K562 (cell line): ENCODE results near the gene ZNF862. TPM values are rescaled to one million over a fixed set of nuclear protein-coding genes. Genes with fewer than 3 reads are reported as not detected.

Experiments
- ATAC-seq: fragments of 200-7000 bp; cut with Tn5 transposase; 3 replicates; pipeline ENCODE4 v1.9.1; 2020; ENCODE audit warnings: moderate library complexity
- BruUV-seq: library from RNA; stranded (reverse); fragments of 400-500 nt; replicated peaks from 2 replicates; lab custom pipeline; 2021; lab: Mats Ljungman, UMichigan
- CTCF ChIA-PET: fragments of 300-600 bp; formaldehyde crosslinking; extraction: SDS; loops from one replicate; lab custom pipeline; 2021; ENCODE audit warnings: low intra/inter-chr PET ratio; lab: Yijun Ruan, JAX
- POLR2A ChIA-PET: fragments of 300-600, 350-650 bp; sonication (Branson Sonifier 250); formaldehyde crosslinking; extraction: SDS; loops from one replicate; lab custom pipeline; 2021; ENCODE audit warnings: antibody characterized with exemption, inconsistent platforms; lab: Yijun Ruan, JAX
- DNase-seq, 4 experiments: peaks; one replicate each; pipeline versions ENCODE4 v3.0.0 to v3.0.0-alpha.2; 2011 to 2018; ENCODE audit warnings: low spot score in 3 of 4, mixed read lengths in 3 of 4; ENCODE audit errors: extremely low read depth in 1 of 4
- FAIRE-seq: peaks from 2 replicates; lab custom pipeline; 2011; peaks lifted over from hg19 to GRCh38; lab: Jason Lieb, UNC
- H2AFZ ChIP-seq: 2 replicates; pipeline ENCODE4 v1.6.0; 2011; ENCODE audit warnings: low read depth, low read length, control low read depth, inconsistent platforms
- H3K27ac ChIP-seq: fragments of 200-600 bp; 3 replicates; pipeline ENCODE4 v1.8.0; 2011; ENCODE audit warnings: low read depth, mild to moderate bottlenecking, control low read depth, inconsistent platforms, low read length, moderate library complexity, mixed read lengths; ENCODE audit errors: extremely low read depth
- H3K27me3 ChIP-seq, 2 experiments: fragments of 300-600 bp in 1 of 2; 2 replicates in 1 of 2; 3 replicates in 1 of 2; pipeline versions ENCODE4 v1.6.0 to v1.8.0; 2011; ENCODE audit warnings: inconsistent platforms in 2 of 2, low read length in 2 of 2, mild to moderate bottlenecking in 1 of 2, mixed read lengths in 1 of 2, moderate library complexity in 1 of 2; ENCODE audit not compliant: control insufficient read depth in 2 of 2, insufficient read depth in 2 of 2
- H3K36me3 ChIP-seq: fragments of 300-600 bp; 3 replicates; pipeline ENCODE4 v1.8.0; 2011; ENCODE audit warnings: mild to moderate bottlenecking, low read length, inconsistent platforms; ENCODE audit not compliant: control insufficient read depth, insufficient read depth
- H3K4me1 ChIP-seq, 2 experiments: fragments of 200-600 bp in 1 of 2; replicated peaks in 1 of 2; 2 replicates in 1 of 2; 3 replicates in 1 of 2; pipeline versions ENCODE4 v1.5.1 to v1.8.0; 2011; ENCODE audit warnings: inconsistent platforms in 2 of 2, low read length in 2 of 2, mild to moderate bottlenecking in 1 of 2, mixed read lengths in 1 of 2, moderate library complexity in 1 of 2; ENCODE audit not compliant: control insufficient read depth in 2 of 2, insufficient read depth in 2 of 2
- H3K4me2 ChIP-seq: 2 replicates; pipeline ENCODE4 v1.6.1; 2011; ENCODE audit warnings: low read length, control low read depth, inconsistent platforms, mixed read lengths; ENCODE audit not compliant: insufficient read depth
- H3K4me3 ChIP-seq: fragments of 200-600 bp; sonication (generic), shearing (Covaris generic); 2 replicates; pipeline ENCODE4 v1.5.1; 2016; ENCODE audit warnings: control low read depth, inconsistent platforms
- H3K79me2 ChIP-seq: fragments of 200-600 bp; 3 replicates; pipeline ENCODE4 v1.8.0; 2011; ENCODE audit warnings: low read length, inconsistent platforms; ENCODE audit not compliant: control insufficient read depth, insufficient read depth
- H3K9ac ChIP-seq, 2 experiments: 2 replicates each; pipeline versions ENCODE4 v1.6.0 to v1.6.1; 2011; ENCODE audit warnings: low read depth in 2 of 2, low read length in 2 of 2, control low read depth in 1 of 2, inconsistent platforms in 1 of 2, mild to moderate bottlenecking in 1 of 2, mixed read lengths in 1 of 2; ENCODE audit not compliant: insufficient read depth in 1 of 2
- H3K9me1 ChIP-seq: one replicate; pipeline ENCODE4 v1.6.0; 2011; ENCODE audit warnings: inconsistent platforms, mild to moderate bottlenecking, low read length, moderate library complexity; ENCODE audit not compliant: control insufficient read depth, insufficient read depth
- H3K9me3 ChIP-seq: replicated peaks from 2 replicates; pipeline ENCODE4 v1.5.1; 2011; ENCODE audit warnings: low read depth, low read length, inconsistent platforms; ENCODE audit not compliant: control insufficient read depth, insufficient read depth
- H4K20me1 ChIP-seq: replicated peaks from 2 replicates; pipeline ENCODE4 v1.6.1; 2011; ENCODE audit warnings: low read length, inconsistent platforms, mixed read lengths; ENCODE audit not compliant: control insufficient read depth, insufficient read depth
- CREM ChIP-seq: IDR thresholded peaks from 2 replicates; pipeline ENCODE4 v1.6.1; 2014; ENCODE audit warnings: antibody characterized with exemption, low read depth
- LCOR ChIP-seq: sonication (generic); formaldehyde crosslinking; IDR thresholded peaks from 2 replicates; pipeline ENCODE4 v1.8.0; 2022; ENCODE audit warnings: mild to moderate bottlenecking, missing genetic modification reagents
- MIER1 ChIP-seq: fragments of 450-650 bp; IDR thresholded peaks from 2 replicates; pipeline ENCODE4 v1.6.1; 2016; ENCODE audit warnings: antibody characterized with exemption, mild to moderate bottlenecking, low read depth
- RBM17 ChIP-seq: fragments of 200-400 bp; formaldehyde crosslinking; IDR thresholded peaks from 2 replicates; pipeline ENCODE4 v1.6.1; 2017; ENCODE audit warnings: low read depth, mild to moderate bottlenecking, low read length, borderline replicate concordance
- SNIP1 ChIP-seq: fragments of 450-650 bp; IDR thresholded peaks from 2 replicates; pipeline ENCODE4 v1.7.1; 2017; ENCODE audit warnings: low read depth, mild to moderate bottlenecking
- TFAM ChIP-seq: fragments of 250-450 bp; sonication (Bioruptor Pico); conservative IDR thresholded peaks from 2 replicates; pipeline ENCODE4 v1.5.0; 2021; ENCODE audit warnings: mild to moderate bottlenecking, moderate library complexity
- U2AF1 ChIP-seq: fragments of 200-400 bp; formaldehyde crosslinking; optimal IDR thresholded peaks from 2 replicates; pipeline ENCODE3; 2017; ENCODE audit warnings: mild to moderate bottlenecking, low read depth, low read length, moderate library complexity
- ZNF197 ChIP-seq: fragments of 200-800 bp; sonication (Bioruptor generic); IDR thresholded peaks from 2 replicates; pipeline ENCODE4 v1.6.1; 2016; ENCODE audit warnings: low read depth, missing genetic modification characterization, missing compliant biosample characterization
- ZNF445 ChIP-seq: fragments of 250-450 bp; sonication (Bioruptor Pico); IDR thresholded peaks from 2 replicates; pipeline ENCODE4 v1.4.0; 2020; ENCODE audit warnings: low read depth, mild to moderate bottlenecking, moderate library complexity
- WGBS: fragments of 100-300 bp; shearing (Covaris generic); methylation state at CpG from one replicate; pipeline ENCODE4 v1.1.6; 2016; ENCODE audit warnings: low coverage, mixed read lengths; ENCODE audit not compliant: insufficient coverage; ENCODE audit errors: missing lambda C conversion rate; 5-methylcytosine and 5-hydroxymethylcytosine counted together
- in situ Hi-C: fragments of 300-500 bp; cut with MboI; formaldehyde crosslinking; loops from 4 replicates; pipeline ENCODE4 v1.15.0; 2018; ENCODE audit warnings: inconsistent platforms, mixed read lengths
- intact Hi-C: fragments of 100-400 bp; cut with micrococcal nuclease; formaldehyde crosslinking; loops from 2 replicates; pipeline ENCODE4 v1.14.2; 2022
- polyA plus RNA-seq, 8 experiments: library from polyadenylated mRNA; depleted of rRNA in 4 of 8; stranded (reverse) in 5 of 8; unstranded in 3 of 8; fragments of >200 nt; fragmentation: Nextera tagmentation in 2 of 8; fragmentation: Illumina TruSeq in 1 of 8; extraction: Ambion mirVana in 2 of 8; extraction: Trizol in 1 of 8; gene quantifications; 2 replicates each; pipeline versions ENCODE4 v1.2.1 to v1.2.3, GENCODE V29; 2011 to 2014; ENCODE audit warnings: inconsistent platforms in 1 of 8, missing spikeins in 1 of 8
- total RNA-seq, 7 experiments: library from RNA; depleted of rRNA in 6 of 7; stranded (reverse); fragments of >200 nt in 6 of 7; fragmentation: Illumina TruSeq in 2 of 7; extraction: Trizol in 2 of 7; gene quantifications; 2 replicates each; pipeline versions ENCODE4 v1.2.1 to v1.2.3, GENCODE V29; 2011 to 2021; ENCODE audit warnings: low replicate concordance in 1 of 7
- TF ChIP-seq, protein P1 (sequence below), 2 experiments: IDR thresholded peaks; 2 replicates each; pipeline ENCODE4 v1.6.1; 2011; ENCODE audit warnings: borderline replicate concordance in 1 of 2, control low read depth in 1 of 2, low read depth in 1 of 2, low read length in 1 of 2, mild to moderate bottlenecking in 1 of 2, mixed read lengths in 1 of 2, moderate library complexity in 1 of 2; ENCODE audit not compliant: insufficient read depth in 1 of 2, insufficient read length in 1 of 2, poor library complexity in 1 of 2, severe bottlenecking in 1 of 2; ENCODE audit errors: extremely low read depth in 1 of 2

Gene ZNF862
- total and polyA plus RNA-seq, 9 of the 15 experiments (the other 6 are each of a cell fraction or from before 2014, with no cell fraction given): 1.1 to 3.9 (median 2.6) TPM

DNA sequence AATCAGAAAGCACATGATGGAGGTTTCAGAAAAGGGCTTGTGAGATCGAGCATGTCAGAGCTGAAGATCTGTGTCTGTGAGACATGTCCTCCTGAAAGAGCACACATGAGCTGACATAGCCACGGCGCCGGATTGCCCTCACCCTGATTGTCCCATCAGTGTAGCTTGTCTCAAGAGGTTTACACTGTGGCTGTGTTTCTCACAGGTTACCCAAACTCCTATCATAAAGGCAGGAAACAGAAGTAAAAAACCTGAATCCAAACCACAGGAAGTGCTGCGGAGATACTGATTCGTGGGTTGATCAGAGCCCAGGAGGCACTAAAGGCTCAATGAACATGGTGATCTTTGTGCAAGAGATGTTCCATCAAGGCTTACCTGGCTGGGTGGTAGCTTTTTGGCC lies 31.7 kb downstream of the ZNF862 start:
- no peaks in the 10 kb centered on the region for H3K9me3 ChIP-seq
- no peak overlapping the region for H3K27ac ChIP-seq
- WGBS: 37% methylated on average over 6 of the region's 6 CpGs
- in situ Hi-C loops (loop anchor here (25.0 kb wide), 1 partner anchor 167 kb away; no protein-coding TSS in a partner anchor), intact Hi-C loops (no loop called here)
- H3K27me3 ChIP-seq: peaks cover 14 to 42% of the 10 kb centered on the region in 2 experiments; a peak in 4 of 5 replicates
- peaks cover 15 to 27% of the 10 kb centered on the region in 2 experiments for H3K4me1 ChIP-seq
- H4K20me1 ChIP-seq: peaks cover 16% of the 10 kb centered on the region; the same call in 1 of the 2 replicates
- BruUV-seq: no TSS peak
- CTCF ChIA-PET: no interaction called here
- ATAC-seq: no peak
- no peak overlapping the region for H3K4me3 ChIP-seq
- H3K9me1 ChIP-seq: no peaks in the 10 kb centered on the region
- FAIRE-seq: no peak
- H3K36me3 ChIP-seq: no peaks in the 10 kb centered on the region
- no peak for TF ChIP-seq MIER1
- POLR2A ChIA-PET: interaction anchor here (0.6 kb wide), 1 partner anchor 104 kb away, joined by 3 read pairs; no protein-coding TSS in a partner anchor
- H3K4me2 ChIP-seq: no peak overlapping the region
- DNase-seq: no peak
- H3K79me2 ChIP-seq: no peaks in the 10 kb centered on the region
- H3K9ac ChIP-seq: no peak overlapping the region
- H2AFZ ChIP-seq: no peak overlapping the region

DNA sequence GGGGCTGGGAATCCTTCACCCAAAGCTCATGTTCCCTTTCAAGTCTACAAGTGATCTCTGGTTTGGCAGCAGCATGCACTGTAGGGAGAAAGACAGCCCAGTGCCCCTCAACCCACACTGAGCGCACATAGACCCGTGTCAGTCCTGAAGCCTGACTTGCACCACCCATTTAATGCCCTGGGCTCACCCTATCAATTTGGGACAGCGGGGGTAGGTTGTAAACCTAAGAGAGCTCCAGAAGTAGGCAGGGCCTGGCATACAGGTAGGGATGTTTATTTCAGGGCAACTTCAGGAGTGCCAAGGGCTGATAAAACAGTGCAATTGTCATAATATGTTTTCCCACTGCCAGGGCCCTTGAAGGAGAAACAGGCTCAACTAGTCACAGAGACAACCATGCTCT lies 32.1 kb downstream of the ZNF862 start:
- 43% methylated on average over 3 of the region's 3 CpGs for WGBS
- H3K4me1 ChIP-seq: peaks cover 15 to 27% of the 10 kb centered on the region in 2 experiments
- no peak overlapping the region for H3K27ac ChIP-seq
- ATAC-seq: no peak
- ChIA-PET POLR2A (interaction anchor here (0.6 kb wide), 1 partner anchor 104 kb away, joined by 3 read pairs; no protein-coding TSS in a partner anchor), CTCF (no interaction called here)
- TF ChIP-seq ZNF445 (CRISPR knock-in tag): no peak
- TF ChIP-seq SNIP1: no peak
- TF ChIP-seq CREM: no peak
- TF ChIP-seq U2AF1: no peak
- no peak for TF ChIP-seq RBM17
- no peak for TF ChIP-seq TFAM (CRISPR knock-in tag)
- TF ChIP-seq ZNF197 (CRISPR knock-in tag): no peak
- TF ChIP-seq LCOR (CRISPR knock-in tag): no peak
- TF ChIP-seq, protein P1, sequence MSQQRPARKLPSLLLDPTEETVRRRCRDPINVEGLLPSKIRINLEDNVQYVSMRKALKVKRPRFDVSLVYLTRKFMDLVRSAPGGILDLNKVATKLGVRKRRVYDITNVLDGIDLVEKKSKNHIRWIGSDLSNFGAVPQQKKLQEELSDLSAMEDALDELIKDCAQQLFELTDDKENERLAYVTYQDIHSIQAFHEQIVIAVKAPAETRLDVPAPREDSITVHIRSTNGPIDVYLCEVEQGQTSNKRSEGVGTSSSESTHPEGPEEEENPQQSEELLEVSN (IDR thresholded peaks at IDR 0.05; ENCODE audit: borderline replicate concordance in 1 of 2, extremely low read depth in 1 of 2, insufficient read depth in 1 of 2, insufficient read length in 1 of 2, low read depth in 1 of 2, low read length in 1 of 2, poor library complexity in 1 of 2, severe bottlenecking in 1 of 2): no peak
- H3K9me1 ChIP-seq: no peaks in the 10 kb centered on the region
- H3K9ac ChIP-seq: no peak overlapping the region
- no peak overlapping the region for H3K4me2 ChIP-seq
- in situ Hi-C loops (loop anchor here (25.0 kb wide), 1 partner anchor 167 kb away; no protein-coding TSS in a partner anchor), intact Hi-C loops (no loop called here)
- H3K4me3 ChIP-seq: no peak overlapping the region
- H3K79me2 ChIP-seq: no peaks in the 10 kb centered on the region
- no peaks in the 10 kb centered on the region for H3K9me3 ChIP-seq
- no peak overlapping the region for H2AFZ ChIP-seq
- no peak for FAIRE-seq
- DNase-seq: no peak
- no TSS peak for BruUV-seq
- peaks cover 10 to 38% of the 10 kb centered on the region in 2 experiments; a peak in 4 of 5 replicates for H3K27me3 ChIP-seq
- H3K36me3 ChIP-seq: no peaks in the 10 kb centered on the region
- H4K20me1 ChIP-seq: peaks cover 12% of the 10 kb centered on the region; the same call in 1 of the 2 replicates
